Measurements from ENCODE around the gene USP43.

Gene USP43

DNA sequence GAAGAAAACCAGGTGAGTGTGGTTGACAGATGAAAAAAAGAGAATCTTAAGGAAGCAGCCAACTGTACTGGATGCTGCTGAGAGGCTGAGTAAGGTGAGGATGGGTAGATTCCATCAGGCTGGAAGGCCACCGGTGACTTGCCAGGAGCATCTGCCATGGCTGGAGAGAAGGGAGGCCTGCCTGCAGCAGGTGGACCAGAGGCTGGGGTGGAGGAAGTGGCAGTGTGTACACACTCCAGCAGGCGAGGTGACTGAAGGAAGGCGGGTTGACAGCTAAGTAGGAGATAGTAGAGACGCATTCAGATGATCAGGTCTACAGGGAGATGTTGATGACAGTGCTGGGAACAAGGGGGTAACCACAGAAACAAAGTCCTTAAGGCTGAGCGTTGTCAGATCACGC is 69.5 kb downstream of the USP43 start:
- H3K27ac ChIP-seq, result no peak overlapping the region
- TF ChIP-seq, protein P1, sequence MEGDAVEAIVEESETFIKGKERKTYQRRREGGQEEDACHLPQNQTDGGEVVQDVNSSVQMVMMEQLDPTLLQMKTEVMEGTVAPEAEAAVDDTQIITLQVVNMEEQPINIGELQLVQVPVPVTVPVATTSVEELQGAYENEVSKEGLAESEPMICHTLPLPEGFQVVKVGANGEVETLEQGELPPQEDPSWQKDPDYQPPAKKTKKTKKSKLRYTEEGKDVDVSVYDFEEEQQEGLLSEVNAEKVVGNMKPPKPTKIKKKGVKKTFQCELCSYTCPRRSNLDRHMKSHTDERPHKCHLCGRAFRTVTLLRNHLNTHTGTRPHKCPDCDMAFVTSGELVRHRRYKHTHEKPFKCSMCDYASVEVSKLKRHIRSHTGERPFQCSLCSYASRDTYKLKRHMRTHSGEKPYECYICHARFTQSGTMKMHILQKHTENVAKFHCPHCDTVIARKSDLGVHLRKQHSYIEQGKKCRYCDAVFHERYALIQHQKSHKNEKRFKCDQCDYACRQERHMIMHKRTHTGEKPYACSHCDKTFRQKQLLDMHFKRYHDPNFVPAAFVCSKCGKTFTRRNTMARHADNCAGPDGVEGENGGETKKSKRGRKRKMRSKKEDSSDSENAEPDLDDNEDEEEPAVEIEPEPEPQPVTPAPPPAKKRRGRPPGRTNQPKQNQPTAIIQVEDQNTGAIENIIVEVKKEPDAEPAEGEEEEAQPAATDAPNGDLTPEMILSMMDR (IDR thresholded peaks at IDR 0.05), result no peak
- no peak for TF ChIP-seq ZFX (IDR thresholded peaks at IDR 0.05; ENCODE audit: borderline replicate concordance)

DNA sequence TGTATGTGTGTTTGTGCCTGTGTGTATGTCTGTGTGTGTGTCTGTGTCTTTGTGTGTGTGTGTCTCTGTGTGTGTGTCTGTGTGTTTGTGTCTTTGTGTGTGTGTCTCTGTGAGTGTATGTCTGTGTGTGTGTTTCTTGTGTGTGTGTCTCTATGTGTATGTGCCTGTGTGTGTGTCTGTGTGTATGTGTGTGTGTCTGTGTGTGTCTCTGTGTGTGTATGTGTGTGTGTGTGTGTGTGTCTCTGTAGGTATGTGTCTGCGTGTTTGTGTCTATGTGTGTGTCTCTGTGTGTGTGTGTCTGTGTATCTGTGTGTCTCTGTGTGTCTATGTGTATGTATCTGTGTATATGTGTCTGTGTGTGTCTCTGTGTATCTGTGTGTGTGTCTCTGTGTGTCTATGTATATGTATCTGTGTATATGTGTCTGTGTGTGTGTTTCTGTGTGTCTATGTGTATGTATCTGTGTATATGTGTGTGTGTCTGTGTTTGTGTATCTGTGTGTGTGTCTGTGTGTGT is 70.2 kb downstream of the USP43 start:
- no peak overlapping the region for H3K27ac ChIP-seq
- TF ChIP-seq ZFX (IDR thresholded peaks at IDR 0.05; ENCODE audit: borderline replicate concordance), result no peak
- TF ChIP-seq, protein P1 (IDR thresholded peaks at IDR 0.05), result no peak

DNA sequence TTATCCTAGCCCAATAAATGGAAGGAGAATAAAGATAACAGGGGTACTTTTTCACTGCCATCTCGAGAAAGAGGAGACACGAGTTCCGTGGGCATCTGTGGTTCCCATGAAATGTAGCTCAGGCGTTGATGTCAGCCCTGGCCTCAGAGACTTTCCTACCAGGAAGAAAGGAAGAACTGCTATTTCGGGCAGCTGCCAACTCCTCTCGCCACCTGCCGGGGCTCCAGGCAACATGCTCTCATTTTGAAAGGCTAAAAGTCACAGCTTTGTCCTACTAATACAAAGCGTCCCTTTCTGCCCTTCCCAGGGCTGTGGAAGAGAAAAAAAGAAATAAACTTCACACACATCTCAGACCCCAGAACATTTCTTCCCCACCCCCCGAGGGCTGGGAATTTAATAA is 80.3 kb downstream of the USP43 start:
- H3K27ac ChIP-seq, result no peak overlapping the region
- TF ChIP-seq ZFX (IDR thresholded peaks at IDR 0.05; ENCODE audit: borderline replicate concordance), result no peak
- TF ChIP-seq, protein P1 (IDR thresholded peaks at IDR 0.05), result no peak

DNA sequence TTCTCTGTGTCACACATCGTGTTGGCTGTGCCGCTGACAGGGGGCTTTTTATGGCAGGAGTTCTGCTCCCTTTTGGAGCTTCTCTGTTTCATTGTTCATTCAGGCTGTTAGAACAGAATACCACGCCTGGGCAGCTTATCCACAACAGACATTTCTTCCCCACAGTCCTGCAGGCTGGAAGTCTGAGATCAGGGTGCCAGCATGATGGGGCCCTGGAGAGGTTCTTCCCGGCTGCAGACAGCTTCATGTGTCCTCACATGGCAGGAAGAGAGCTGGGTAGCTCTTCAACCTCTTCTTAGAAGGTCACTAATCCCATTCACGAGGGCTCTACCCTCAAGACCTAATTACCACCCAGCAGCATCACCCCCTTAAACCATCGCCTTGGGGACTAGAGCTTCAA is 81.0 kb downstream of the USP43 start:
- H3K27ac ChIP-seq, result no peak overlapping the region
- TF ChIP-seq, protein P1 (IDR thresholded peaks at IDR 0.05), result no peak
- no peak for TF ChIP-seq ZFX (IDR thresholded peaks at IDR 0.05; ENCODE audit: borderline replicate concordance)

DNA sequence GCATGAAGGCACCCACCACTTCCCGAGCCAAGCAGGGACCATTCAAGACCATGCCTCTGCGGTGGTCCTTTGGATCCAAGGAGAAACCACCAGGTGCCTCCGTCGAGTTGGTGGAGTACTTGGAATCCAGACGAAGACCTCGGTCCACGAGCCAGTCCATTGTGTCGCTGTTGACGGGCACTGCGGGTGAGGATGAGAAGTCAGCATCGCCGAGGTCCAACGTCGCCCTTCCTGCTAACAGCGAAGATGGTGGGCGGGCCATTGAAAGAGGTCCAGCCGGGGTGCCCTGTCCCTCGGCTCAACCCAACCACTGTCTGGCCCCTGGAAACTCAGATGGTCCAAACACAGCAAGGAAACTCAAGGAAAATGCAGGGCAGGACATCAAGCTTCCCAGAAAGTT is 82.7 kb downstream of the USP43 start:
- TF ChIP-seq, protein P1 (IDR thresholded peaks at IDR 0.05), result no peak
- no peak for TF ChIP-seq ZFX (IDR thresholded peaks at IDR 0.05; ENCODE audit: borderline replicate concordance)
- no peak overlapping the region for H3K27ac ChIP-seq

DNA sequence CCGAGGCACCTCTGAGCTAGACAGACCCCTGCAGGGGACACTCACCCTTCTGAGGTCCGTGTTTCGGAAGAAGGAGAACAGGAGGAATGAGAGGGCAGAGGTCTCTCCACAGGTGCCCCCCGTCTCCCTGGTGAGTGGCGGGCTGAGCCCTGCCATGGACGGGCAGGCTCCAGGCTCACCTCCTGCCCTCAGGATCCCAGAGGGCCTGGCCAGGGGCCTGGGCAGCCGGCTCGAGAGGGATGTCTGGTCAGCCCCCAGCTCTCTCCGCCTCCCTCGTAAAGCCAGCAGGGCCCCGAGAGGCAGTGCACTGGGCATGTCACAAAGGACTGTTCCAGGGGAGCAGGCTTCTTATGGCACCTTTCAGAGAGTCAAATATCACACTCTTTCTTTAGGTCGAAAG is 83.2 kb downstream of the USP43 start:
- H3K27ac ChIP-seq, result no peak overlapping the region
- TF ChIP-seq, protein P1 (IDR thresholded peaks at IDR 0.05), result no peak
- TF ChIP-seq ZFX (IDR thresholded peaks at IDR 0.05; ENCODE audit: borderline replicate concordance), result no peak

DNA sequence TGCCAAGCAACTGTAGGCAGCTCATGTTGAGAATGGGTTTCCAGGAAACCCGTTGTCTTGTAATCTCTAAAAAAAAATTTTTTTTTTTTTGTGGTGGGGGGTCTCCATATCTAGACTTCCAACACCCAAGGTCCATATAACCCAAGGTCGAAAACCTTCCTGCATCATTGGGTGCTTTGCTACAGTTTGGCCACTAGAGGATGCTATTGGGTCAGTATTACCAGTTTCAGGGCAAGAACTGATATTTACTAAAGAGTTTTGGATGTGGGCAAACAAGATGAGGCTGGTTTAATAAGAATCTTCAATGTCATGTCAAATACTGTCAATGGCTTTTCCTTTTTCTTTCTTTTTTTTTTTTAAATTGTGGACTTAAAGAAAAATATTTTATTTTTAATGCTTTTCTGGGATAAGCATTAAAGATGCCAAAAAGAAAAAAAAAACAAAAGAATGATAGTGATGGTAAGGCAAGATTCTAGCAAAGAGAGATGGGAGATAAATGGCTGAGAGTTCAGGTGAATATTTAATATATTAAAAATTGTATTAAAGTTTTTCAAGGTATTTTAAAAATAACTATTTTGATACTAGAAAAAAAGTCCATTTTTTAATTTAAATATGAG is 83.8 kb downstream of the USP43 start:
- H3K27ac ChIP-seq, result no peak overlapping the region
- TF ChIP-seq, protein P1 (IDR thresholded peaks at IDR 0.05), result peak; percentile 98
- no peak for TF ChIP-seq ZFX (IDR thresholded peaks at IDR 0.05; ENCODE audit: borderline replicate concordance)

Data from 22Rv1 (cell line).